ENCODE measurements around the gene MPPED1. TPM values are rescaled to one million over a fixed set of nuclear protein-coding genes. Genes with fewer than 3 reads are reported as not detected.

MPPED1 gene
- total RNA-seq, 4 donors from 2014 or later = not detected

DNA sequence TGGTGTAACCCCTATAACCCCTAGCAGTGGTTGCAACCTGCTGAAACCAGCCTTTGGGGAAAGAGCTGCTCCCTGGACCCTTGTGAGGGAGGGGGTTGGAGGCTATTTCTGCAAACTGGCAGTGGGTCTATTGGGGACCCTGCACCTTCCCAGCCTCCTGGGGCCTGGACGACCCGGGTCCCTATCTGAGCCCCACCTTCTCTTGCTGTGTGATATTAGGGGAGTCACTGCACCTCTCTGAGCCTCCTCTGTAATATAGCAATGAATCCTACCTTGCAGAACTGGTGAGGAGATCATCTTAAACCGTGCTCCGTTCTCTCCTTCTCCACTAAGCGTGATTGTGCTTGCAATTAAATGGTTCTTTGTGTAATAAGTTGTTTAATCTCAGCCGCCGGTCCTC, 24.0 kb upstream of the MPPED1 start:
- no peaks in the 10 kb centered on the region for H3K9me3 ChIP-seq
- no peak for TF ChIP-seq POLR2A (IDR thresholded peaks at IDR 0.05)
- no peak for TF ChIP-seq CTCF (IDR thresholded peaks at IDR 0.05)
- peaks cover 0 to 13% (median 0%) of the 10 kb centered on the region in 3 donors for H3K4me1 ChIP-seq
- H3K36me3 ChIP-seq = no peaks in the 10 kb centered on the region
- peaks cover 0 to 46% (median 0%) of the 10 kb centered on the region in 4 donors for H3K27me3 ChIP-seq
- no peak for DNase-seq
- no peak overlapping the region for H3K4me3 ChIP-seq
- WGBS, 2 donors = 47 to 55% methylated on average over 5 to 7 of the region's 7 CpGs
- intact Hi-C loops (cut with DNase I) = no loop called here
- H3K27ac ChIP-seq = no peak overlapping the region

DNA sequence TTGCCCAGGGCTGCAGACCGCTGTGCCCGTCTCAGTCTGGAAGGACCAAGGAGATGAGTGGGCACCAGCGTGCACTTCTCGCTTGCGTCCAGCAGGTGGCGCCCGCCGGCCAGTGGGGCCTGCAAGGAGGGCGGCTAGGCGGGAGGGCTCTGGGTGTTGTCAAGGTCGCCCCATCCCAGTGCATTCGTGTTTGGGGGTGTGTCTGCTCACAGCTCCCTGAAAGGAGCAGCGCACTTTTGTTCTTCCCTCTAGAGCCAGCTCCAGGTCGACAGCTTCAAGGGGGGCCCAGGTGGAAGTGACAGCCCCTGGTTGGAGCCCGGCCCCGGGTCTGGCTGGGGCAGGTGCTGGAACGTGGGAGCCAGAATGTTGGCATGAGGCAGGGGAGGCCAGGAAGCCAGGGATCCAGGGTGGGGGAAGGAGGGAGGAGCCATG, 23.4 kb upstream of the MPPED1 start:
- Histone ChIP-seq H3K27ac (no peak overlapping the region), H3K4me1 (peaks cover 0 to 13% (median 0%) of the 10 kb centered on the region in 3 donors), H3K4me3 (no peak overlapping the region), H3K36me3 (no peaks in the 10 kb centered on the region), H3K9me3 (no peaks in the 10 kb centered on the region), H3K27me3 (peaks cover 0 to 47% (median 0%) of the 10 kb centered on the region in 4 donors)
- DNase-seq = peak; percentile 4
- intact Hi-C loops (cut with DNase I) = no loop called here
- TF ChIP-seq CTCF (IDR thresholded peaks at IDR 0.05) (peak; percentile 87 to 100 (median 92)), POLR2A (IDR thresholded peaks at IDR 0.05) (no peak)
- 2% methylated on average over 14 of the region's 17 CpGs; no CpG with 5 or more reads in 1 of the 2 donors for WGBS, 2 donors

DNA sequence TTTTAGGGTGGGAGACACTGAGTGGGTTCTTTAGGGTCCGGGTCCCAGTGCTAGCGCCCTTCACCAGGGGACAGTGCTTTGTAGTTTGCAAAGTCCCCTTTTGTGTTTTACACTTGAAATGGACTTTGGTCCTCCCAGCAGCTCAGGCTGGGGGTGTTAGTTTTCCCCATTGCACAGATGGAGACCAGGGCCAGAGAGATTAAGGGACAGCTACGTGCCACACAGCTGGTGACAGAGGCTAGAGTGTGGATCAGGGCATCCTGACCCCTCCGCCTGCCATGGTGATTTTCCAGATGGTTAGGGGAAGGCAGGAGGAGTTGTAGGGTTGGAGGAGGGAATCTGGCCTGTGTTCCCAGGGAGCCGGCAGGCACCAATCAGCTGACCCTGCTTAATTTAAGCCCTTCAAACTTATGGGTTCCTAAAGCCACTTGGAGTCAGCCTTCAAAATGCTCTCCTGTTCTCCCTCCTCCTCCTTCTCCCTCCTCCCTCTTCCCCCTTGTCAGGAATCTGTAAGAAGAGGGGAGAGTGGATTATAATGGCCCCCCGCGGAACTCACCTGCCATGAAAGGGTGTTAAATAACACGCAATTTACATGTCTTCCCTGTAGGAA, 22.5 kb upstream of the MPPED1 start:
- Histone ChIP-seq H3K9me3 (no peaks in the 10 kb centered on the region), H3K4me3 (no peak overlapping the region), H3K27me3 (peaks cover 0 to 54% (median 0%) of the 10 kb centered on the region in 4 donors), H3K4me1 (peaks cover 0 to 13% (median 0%) of the 10 kb centered on the region in 3 donors), H3K36me3 (no peaks in the 10 kb centered on the region), H3K27ac (no peak overlapping the region)
- TF ChIP-seq POLR2A (IDR thresholded peaks at IDR 0.05) (no peak), CTCF (IDR thresholded peaks at IDR 0.05) (no peak)
- WGBS, 2 donors = 84 to 90% methylated on average over 6 to 7 of the region's 8 CpGs
- intact Hi-C loops (cut with DNase I) = no loop called here
- no peak for DNase-seq

DNA sequence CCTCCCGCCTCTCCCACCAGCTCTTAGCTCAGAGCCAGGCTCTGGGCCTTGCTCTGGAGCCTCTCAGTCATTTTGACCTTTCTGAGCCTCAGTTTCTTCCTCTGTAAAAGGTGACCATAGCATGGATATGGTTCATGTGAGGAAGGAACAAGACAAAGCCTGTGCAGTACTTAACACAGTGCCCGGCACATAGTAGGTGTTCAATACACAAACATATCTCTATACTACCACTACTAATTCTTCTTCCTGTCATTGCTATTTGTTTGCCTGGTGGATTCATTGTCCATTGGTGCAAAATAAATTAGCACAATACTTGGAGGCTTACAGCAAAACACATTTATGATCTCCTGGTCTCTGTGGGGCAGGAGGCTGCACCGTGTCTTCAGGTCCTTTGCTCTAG, 21.6 kb upstream of the MPPED1 start:
- H3K4me1 ChIP-seq = peaks cover 0 to 13% (median 0%) of the 10 kb centered on the region in 3 donors
- TF ChIP-seq CTCF (IDR thresholded peaks at IDR 0.05) (no peak), POLR2A (IDR thresholded peaks at IDR 0.05) (no peak)
- no peak overlapping the region for H3K4me3 ChIP-seq
- H3K27ac ChIP-seq = no peak overlapping the region
- DNase-seq = no peak
- peaks cover 0 to 57% (median 0%) of the 10 kb centered on the region in 4 donors for H3K27me3 ChIP-seq
- H3K36me3 ChIP-seq = no peaks in the 10 kb centered on the region
- WGBS, 2 donors = 79 to 94% methylated on average over 3 of the region's 3 CpGs
- intact Hi-C loops (cut with DNase I) = no loop called here
- H3K9me3 ChIP-seq = no peaks in the 10 kb centered on the region

DNA sequence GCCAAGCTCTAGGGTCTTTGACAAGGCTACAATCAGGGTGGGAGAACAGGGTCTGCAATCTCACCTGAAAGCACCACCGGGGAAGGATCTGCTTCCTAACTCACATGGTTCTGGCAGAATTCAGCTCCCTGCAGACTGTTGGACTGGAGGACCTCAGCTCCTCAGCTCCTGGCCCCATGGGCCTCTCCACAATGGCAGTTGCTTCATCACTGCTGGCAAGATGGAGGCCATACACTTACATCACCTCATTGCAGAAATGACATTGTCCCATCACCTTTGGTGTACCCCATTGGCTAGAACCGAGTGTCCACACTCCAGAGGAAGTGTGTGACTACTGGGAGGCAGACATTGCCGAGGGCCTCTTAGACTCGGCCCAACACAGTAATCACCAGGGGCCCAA, 20.9 kb upstream of the MPPED1 start:
- DNase-seq = no peak
- WGBS, 2 donors = 80 to 100% methylated on average over 1 of the region's 4 CpGs
- peaks cover 0 to 8% (median 0%) of the 10 kb centered on the region in 3 donors for H3K4me1 ChIP-seq
- intact Hi-C loops (cut with DNase I) = no loop called here
- H3K9me3 ChIP-seq = no peaks in the 10 kb centered on the region
- H3K27me3 ChIP-seq = peaks cover 0 to 56% (median 0%) of the 10 kb centered on the region in 4 donors
- H3K27ac ChIP-seq = no peak overlapping the region
- H3K36me3 ChIP-seq = no peaks in the 10 kb centered on the region
- H3K4me3 ChIP-seq = no peak overlapping the region
- no peak for TF ChIP-seq POLR2A (IDR thresholded peaks at IDR 0.05)
- no peak for TF ChIP-seq CTCF (IDR thresholded peaks at IDR 0.05)

Data from esophagus squamous epithelium (tissue), 5 donors.